NCI-H146 (cell line): ENCODE results near the gene DGCR2.
A peak's percentile ranks its signal among the peaks of the same experiment; 100 is the strongest.
"Not testable (repeated sequence)": the region's sequence is repeated elsewhere in the genome, so short reads cannot be mapped to it uniquely, and the experiment has no call there.

Experiments used
- DNase-seq: peaks from one replicate; lab custom pipeline; 2025; lab: John Stamatoyannopoulos, UW

DGCR2 gene

DNA sequence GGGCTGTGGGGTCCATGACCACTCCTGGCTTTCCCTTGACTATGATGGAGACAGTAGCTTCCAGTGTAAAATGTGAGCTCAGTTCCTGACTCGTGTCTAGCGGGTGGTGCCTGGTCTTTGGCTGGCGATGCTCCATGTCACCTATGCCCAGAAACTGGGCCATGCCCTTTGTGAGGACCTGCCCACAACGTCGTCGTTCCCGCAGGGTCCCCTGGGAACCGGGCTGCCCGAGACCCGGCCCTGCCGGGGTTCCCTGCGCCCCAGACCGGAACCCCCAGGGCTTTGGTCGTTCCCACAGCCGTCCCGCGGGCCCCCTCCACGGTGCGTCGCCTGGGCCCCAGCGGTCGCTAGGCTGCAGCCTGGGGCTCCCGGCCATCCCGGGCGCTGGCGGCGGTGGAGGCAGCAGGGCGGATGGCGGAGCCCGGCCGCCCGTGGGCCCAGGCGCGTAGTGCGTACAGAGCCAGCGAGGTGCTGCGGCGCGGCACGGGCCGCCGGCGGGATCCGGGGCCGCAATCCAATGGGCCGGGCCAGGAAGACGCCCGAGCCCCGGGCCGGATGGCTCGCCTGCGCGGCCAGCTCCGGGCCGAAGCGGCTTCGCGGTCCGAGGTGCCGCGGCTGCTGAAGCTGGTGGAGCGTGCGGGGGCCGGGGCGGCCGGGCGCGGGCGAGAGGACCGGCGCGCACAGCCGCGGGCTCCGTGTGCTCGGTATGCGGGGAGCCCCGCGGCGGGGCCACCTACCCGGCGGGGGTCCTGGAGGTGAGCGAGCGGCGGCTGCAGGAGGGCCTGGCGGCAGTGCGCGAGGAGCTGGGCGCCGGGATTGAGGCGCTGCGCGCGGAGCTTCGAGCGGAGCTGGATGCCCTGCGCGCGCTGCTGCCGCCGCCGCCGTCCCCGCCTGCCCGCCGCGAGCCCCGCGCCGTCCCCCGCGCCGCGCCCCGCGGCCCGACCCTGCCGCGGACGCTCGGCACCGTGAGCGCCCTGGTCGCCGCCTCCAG lies 92.8 kb downstream of the DGCR2 start:
- DNase-seq, result not testable (repeated sequence)

DNA sequence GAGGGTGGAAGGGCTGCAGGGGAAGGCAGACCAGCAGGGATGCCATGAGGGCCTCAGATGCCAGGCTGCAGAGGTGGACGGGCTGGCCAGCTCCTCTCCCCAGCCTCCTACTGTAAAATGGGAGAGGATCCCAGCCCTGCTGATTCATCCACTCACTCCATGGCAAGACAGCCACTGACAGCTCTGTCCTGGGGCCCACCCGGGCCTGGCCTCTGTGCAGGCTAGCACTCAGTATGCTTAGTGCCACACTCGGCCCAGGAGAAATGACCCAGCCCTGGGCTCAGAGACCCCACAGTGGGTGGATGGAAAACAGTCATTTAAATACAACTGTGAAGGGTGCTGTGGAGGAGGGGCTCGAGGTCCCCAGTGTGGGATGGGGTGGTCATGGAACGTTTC lies 94.2 kb downstream of the DGCR2 start:
- DNase-seq, result not testable (repeated sequence)

DNA sequence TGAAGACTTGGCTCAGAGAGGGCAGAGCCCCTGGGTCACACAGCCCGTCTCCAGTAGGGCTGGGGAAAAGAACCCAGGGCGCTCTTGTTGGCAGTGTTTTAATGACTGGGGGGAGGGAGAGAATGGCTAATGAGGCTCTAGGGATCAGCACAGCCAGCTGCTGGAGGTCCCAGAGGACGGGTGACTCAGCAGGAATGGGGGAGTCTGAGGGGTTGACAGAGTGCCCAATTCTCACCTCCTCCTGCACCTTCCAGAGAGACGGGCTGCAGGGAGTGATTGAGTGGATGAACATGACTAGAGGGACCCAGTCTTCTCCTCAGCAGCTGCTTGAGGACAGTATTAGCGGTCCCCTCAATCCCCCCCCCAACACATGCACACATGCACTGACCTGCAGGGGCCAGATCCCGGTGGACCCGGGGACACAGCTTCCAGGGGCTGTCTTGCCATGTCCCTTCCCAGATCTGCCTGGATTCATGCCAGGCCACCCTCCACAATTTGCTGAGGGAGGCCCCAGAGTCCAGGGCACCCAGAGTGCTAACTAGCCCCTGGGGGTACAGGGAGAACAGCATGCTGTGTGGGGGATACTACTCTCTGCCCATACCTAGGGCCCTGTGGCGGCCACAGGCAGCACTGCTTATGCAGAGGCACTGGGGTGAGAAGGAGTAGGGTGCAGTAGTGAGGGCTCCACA lies 94.7 kb downstream of the DGCR2 start:
- DNase-seq, result not testable (repeated sequence)

DNA sequence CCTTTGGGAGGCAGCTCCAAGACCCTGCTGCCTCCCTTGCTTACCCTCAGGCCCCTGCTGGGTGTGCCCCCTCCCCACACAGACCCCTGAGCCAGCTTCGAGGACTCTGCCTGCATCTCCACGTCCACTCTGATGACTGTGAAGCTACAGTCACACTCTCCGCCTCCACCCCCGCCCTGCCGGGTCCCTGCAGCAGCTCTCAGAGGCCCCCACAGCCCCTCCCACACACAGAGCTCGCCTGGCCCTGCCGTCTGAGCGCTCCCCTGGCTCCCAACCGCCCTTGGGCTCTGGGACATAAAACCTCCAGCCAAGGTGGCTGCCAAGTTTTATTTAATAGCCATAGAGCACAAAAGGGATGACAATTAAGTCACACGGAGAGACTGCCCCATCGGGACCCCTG lies 96.1 kb downstream of the DGCR2 start:
- DNase-seq, result not testable (repeated sequence)

DNA sequence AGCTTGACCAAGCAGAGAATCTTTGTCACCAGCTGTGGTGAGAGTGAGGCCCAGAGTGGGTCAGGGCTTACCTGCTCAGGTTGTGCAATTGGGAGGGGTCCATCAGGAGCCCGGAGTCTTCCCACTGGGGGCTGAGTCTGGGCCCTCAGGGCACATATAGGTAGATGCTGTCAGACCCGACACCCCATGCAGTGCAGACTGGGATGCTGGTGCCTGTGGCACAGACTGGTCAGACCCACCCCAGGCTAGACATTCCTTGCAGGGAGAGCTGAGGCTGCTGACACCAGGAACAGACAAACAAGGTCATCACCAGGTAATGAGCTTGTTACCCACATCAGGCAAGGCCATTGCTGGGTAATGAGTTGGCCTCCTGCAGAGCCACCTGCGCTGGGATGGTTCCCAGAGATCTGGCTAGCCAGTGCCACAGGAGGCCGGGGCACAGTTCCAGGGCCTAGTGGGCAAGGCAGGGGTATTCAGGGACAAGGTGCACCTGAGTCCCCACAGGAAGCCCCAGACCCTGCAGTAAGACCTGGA lies 97.2 kb downstream of the DGCR2 start:
- DNase-seq, result peak; percentile 52

DNA sequence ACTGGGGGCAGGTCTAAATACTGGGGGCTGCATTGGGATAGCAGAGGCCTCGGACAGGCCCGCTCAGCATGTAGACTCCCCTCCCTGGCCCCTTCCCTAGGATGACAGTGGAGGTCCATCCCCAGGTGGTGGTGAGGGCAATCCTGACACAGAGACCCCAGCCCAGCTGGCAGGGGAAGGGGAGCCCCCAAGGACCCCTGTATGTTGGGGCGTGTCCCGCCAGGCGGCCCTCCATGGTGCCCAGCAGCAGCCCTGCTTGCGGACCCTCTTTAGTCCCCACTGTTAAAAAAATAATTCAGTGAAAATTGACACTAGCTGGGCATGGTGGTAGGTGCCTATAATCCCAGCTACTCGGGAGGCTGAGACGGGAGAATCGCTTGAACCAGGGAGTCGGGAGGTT lies 98.3 kb downstream of the DGCR2 start:
- DNase-seq, result not testable (repeated sequence)

DNA sequence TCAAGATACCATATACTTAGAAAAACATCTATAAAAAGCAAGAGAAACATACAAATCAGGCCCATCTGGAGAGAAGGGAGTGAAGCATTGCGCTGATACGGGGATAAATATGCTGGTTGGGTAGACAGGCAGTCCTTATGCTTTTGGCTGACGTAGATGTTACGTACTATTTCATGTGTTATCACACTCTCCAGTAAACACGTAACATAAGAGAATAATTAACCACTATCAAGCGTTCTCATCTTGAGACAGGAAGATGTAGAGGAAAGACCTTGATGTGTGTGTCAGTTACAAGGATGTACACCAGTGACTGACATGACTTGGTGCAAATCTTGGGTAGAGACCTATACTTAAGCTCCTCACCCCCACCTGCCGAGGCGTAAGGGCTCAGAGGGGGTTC lies 99.5 kb downstream of the DGCR2 start:
- no peak for DNase-seq

DNA sequence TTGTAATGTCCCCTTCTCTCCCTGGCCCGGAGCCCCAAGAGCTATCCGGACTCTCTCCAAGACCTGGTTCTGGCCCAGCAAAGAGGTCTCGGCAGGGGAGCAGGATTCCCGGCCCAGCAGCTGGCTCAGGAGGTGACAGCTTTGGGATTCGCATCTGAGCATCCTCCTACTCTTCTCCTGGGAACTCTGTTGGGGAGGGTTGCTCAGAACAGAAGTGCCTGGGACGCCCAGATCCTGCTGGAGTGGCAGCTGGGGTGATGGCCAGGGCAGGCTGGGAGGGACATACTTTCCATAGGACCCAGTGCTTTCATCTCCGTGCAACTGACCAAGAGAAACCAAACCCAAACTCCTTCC lies 102.6 kb downstream of the DGCR2 start:
- DNase-seq, result no peak

DNA sequence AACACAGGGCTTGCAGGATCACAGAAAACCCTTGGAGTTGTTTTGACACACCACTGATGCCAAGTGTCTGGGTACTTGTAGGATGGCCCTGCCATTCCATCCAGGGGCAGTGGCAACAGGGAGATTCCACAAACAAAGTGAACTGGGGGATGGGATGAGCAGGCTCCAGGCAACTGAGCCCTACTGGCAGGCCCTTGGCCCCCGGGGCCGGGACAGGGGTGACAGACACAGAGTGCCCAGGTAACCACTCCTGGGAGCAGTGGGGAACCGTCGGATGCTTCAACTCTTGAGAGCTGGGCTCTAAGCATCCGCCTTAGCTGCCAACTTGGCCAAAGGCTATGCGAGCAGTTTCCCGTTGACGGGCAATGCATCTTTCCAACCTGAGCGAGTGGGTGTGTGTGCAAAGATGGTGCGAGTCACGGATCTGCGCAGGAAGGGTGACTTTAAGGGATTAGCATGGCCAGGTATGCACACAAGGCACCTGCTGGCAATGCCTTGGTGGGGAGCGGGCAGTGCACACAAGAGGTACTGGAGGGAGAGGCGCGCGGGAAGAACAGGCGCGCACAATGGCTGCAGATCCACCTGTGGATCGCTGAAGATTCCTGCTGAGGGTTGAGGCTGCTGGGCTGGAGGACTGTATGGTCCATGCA lies 103.1 kb downstream of the DGCR2 start:
- peak; percentile 2 for DNase-seq

DNA sequence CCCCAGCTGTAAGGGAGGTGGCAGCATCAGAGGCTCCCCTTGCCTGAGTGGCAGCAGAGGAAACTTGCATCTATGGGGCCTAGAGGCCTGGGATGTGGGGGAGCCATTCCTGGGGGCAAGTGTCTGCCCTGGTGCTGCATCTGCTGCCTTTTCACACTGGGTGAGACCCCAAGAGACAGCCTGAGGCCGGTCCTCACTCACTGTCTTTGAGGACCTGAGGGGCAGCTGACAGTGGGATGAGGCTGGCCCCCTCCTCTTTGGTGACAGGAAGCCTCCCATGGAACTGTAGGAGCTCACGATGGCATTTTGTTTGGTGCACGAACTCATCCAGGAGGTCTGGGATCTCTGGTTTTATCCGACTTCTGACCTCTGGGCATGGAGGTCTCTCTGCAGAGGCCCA lies 104.0 kb downstream of the DGCR2 start:
- DNase-seq, result no peak

DNA sequence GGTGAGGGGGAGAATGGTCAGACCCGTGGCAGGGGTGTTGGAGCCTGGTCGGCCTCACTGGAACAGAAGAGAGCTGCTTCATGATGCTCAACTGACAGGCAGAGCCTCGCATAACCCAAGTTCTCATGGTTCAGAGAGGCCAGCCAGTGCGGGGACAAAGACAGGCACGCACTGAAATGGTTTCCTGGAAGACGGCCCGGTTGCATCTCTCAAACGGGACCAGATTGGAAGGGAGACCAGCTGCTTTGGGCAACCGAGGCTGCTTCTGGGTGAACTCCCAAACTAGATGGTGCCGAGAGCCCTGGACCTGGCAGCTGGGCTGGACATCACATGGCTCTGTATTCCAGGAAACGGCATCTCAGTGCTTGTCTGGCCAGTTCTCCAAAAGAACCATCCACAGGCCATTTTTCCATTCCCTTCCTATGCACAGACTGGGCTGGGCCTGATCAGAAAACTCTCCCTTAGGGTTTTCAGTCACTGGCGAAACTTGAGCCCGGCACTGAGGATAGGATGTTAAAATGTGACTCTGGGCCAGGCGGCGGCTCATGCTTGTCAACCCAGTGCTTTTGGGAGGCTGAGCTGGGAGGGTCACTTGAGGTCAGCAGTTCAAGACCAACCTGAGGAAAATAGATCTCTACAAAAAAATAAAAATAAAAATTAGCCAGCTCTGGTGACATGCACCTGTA lies 106.0 kb downstream of the DGCR2 start:
- no peak for DNase-seq

DNA sequence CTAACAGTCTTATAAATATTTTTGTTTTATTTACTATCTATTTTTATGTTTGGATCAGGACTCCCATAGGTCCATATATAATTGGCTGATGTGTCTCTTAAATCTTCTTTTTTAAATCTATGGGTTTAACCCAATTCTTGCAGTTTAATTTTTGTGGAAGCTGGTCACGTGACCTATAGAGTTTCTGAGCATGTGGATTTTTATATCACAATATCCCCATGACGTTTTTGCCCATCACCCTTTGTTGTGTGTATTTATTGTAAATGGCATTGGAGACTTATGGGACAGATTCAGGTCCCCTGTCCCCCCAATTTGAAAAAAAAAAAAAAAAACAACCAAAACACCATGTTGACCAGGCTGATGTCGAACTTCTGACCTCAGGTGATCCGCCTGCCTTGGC lies 107.3 kb downstream of the DGCR2 start:
- no peak for DNase-seq

DNA sequence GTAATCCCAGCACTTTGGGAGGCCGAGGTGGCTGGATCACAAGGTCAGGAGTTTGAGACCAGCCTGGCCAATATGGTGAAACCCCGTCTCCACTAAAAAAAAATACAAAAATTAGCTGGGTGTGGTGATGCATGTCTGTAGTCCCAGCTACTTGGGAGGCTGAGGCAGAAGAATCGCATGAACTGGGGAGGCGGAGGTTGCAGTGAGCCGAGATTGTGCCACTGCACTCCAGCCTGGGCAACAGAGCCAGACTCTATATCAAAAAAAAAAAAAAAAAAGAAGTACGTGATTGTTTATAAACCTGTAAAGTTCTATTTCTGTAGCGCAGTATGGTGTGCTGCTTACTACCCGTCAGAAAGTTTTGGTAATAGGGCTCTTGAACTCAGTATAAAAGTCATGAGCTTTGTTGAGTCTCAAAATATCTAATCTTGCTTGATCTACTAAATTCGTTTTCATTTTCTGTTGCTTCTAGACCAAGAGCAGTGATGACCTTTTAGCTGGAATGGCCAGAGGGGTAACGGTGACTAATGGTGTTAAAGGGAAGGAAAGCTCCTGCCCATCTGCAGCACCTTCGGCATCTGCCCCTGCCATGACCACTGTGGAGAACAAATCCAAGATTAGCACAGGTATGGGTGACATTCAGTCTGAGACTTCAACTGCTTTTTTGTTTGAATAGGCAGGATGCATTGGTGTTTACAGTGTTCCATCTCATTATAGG lies 108.2 kb downstream of the DGCR2 start:
- not testable (repeated sequence) for DNase-seq

DNA sequence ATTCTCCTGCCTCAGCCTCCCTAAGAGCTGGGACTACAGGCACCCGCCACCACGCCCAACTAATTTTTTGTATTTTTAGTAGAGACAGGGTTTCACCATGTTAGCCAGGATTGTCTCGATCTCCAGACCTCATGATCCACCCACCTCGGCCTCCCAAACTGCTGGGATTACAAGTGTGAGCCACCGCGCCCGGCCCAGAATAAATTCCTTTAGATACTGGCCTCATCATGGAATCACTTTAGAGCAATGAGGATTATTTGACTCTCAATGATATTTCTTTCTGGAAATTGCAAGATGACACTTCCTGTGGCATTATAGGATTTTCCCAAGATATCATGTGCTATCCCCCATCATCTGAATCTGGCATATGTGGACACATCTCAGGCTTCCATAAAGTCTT lies 108.8 kb downstream of the DGCR2 start:
- DNase-seq, result not testable (repeated sequence)

DNA sequence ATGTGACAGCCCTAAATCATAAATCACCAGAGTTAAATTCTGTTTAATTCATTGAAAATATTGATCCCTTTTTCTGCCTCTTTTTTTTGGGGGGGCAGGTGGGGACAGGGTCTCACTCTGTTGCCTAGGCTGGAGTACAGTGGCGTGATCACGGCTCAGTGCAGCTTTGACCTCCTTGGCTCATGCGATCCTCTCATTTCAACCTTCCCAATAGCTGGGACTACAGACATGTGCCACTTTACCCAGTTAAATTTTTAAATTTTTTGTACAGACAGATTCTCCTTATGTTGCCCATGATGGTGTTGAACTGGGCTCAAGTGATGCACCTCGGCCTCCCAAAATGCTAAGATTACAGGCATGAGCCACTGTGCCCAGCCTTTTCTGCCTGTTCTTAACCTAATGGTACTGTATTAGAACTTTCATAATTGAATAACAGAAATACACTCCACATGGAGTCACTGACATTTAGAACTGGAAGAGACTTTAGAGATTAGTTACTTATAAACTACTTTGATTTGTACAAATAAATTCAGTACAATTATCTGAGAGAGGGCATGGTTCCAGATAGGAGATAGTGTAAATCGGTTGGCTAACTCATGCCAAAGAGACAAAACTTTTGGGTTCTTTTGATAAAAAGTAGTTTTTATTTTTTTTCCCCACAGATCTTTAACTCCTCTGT lies 109.8 kb downstream of the DGCR2 start:
- DNase-seq, result no peak

DNA sequence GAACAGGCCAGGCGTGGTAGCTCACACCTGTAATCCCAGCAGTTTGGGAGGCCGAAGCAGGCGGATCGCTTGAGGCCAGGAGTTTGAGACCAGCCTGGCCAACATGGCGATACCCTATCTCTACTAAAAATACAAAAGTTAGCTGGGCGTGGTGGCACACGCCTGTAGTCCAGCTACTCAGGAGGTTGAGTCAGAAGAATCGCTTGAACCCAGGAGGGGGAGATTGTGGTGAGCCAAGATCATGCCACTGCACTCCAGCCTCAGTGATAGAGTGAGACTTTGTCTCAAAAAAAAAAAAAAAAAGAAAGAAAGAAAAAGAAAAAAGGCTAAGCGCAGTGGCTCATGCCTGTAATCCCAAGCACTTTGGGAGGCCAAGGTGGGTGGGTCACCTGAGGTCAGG lies 110.6 kb downstream of the DGCR2 start:
- DNase-seq, result not testable (repeated sequence)

DNA sequence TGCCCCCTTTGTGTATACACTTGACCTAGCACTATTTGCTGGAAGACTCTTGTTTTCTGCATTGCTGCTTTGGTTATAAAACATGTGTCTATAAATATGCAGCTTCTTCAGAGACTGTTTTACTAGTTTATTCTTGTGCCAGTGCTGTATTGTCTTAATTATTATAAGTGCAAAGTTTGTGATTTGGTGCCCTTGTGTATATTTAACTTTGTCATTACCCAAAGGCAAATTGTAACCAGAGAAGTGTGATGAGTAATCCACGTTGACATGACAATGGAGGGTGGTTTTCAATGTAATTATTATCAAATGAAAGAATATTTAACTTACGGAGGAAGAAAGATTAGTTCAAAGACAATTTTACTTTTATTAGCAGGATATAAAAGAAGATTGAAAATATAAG lies 111.1 kb downstream of the DGCR2 start:
- peak; percentile 11 for DNase-seq

DNA sequence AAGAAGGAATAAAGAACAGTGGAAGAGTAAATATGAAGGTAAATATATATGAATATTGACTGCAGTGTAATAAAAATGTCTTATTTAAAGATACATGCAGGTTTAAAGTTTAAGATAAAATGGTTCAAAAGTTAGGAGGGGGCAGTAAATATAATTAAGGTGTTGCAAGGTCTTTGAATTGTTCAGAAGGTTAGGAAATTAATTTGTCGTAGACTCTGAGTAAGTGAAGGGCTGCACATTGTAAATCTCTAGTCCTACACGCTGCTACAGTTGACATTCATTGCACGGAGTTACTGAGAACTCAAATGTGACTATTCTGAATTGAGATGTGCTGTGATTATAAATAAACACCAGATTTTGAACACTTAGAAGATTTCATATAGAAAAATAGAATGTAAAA lies 116.3 kb downstream of the DGCR2 start:
- no peak for DNase-seq

DNA sequence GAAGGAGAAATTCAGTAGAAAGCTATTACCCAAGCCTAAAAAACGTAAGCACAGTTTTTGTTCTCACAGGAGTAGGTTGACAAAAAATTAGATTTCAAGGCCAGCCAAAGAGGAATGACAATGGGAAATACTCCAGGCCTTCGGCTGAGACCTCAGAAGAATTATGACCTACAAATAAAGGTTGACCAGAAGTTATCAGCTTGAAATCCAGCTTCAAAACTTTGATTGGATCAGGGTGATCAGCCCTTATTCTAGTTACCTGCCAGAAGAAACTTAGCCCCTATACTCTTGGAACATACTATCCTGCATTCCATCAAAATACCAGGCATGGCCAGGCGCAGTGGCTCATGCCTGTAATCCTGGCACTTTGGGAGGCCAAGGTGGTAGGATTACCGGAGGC lies 117.7 kb downstream of the DGCR2 start:
- no peak for DNase-seq

DNA sequence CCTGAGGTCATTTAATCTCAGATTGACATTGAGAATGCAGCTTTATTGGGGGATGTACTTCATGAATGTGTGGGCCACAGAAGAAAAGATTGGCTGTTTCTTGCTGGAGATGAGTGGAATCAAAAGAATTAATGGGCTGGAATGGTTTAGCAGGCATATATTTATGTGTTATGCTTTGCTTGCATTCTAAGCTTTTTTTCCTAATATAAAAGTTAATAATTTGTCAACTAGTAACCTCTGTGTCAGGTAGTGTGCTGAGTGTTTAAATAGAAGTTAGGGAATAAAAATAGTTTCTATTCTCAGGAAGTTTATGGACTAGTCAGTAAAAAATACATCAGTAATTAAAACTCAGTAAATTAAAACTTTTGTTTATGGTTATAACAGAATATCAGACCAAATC lies 118.7 kb downstream of the DGCR2 start:
- DNase-seq, result no peak

DNA sequence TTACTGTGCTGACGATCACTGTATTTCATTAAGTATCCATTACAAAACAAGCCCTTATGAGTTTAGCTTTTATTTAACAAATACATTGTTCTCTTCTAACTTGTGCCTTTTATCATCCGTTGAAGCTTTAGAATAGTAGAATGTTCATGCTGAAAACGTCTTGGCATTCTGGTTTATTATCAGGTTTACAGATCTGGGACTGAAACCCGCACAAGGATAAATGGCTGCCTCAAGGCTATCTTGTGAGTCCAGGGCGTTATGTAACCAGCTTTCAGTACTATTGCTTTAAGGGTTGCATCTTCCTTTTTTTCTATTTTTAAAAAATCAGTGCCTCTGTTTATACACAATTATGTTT lies 119.6 kb downstream of the DGCR2 start:
- DNase-seq, result no peak
